ENCODE data around the gene PCDH12. TPM values are rescaled to one million over a fixed set of nuclear protein-coding genes. Genes with fewer than 3 reads are reported as not detected.
A peak's percentile ranks its signal among the peaks of the same experiment; 100 is the strongest.

PCDH12 gene
- total RNA-seq, 1 donor from 2014 or later: under 0.01 TPM

DNA sequence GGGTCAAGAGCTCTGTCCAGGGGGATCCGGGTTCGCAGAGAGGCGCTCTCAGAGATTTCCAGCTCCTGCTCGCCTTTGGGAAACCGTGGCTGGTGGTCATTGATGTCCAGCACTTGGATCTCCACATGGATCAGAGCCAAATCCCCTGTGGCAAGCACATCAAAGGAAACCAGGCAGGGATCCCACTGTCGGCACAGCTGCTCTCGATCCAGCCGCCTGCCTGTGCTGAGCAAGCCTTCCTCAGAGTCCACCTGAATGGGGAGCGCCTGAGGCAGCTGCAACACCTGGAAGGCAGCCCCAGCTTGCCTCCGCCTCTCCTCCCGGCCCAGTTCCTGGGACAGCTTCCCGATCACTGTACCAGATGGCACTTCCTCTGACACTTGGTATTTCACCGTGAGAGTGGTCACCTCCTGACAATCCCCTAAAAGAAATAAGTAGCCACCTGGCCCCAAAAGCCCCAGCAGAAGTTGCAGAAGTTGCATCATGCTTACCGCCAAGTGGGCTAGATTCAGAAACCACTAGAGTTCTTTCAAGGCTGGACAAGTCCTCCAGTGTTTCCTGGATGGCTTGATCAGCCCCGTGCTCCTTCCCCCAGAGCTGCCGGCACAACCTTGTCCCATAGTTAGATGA is 520 bp downstream of the PCDH12 start:
- DNase-seq (ENCODE audit: low read depth): no peak
- Histone ChIP-seq H3K36me3 (ENCODE audit: control insufficient read depth, insufficient read depth, low read length) (no peaks in the 10 kb centered on the region), H3K27me3 (ENCODE audit: control insufficient read depth, insufficient read depth, low read length) (no peaks in the 10 kb centered on the region), H3K4me3 (ENCODE audit: low read depth, low read length) (no peak overlapping the region)
- TF ChIP-seq CTCF (IDR thresholded peaks at IDR 0.05; ENCODE audit: insufficient read depth, low read length, severe bottlenecking): no peak
- no peak for FAIRE-seq

GRCh38 chr5:141954194-141954593 is 3.8 kb downstream of the PCDH12 start:
- Histone ChIP-seq H3K27me3 (ENCODE audit: control insufficient read depth, insufficient read depth, low read length) (no peaks in the 10 kb centered on the region), H3K4me3 (ENCODE audit: low read depth, low read length) (no peak overlapping the region), H3K36me3 (ENCODE audit: control insufficient read depth, insufficient read depth, low read length) (no peaks in the 10 kb centered on the region)
- FAIRE-seq (no peak), DNase-seq (ENCODE audit: low read depth) (no peak)
- no peak for TF ChIP-seq CTCF (IDR thresholded peaks at IDR 0.05; ENCODE audit: insufficient read depth, low read length, severe bottlenecking)

DNA sequence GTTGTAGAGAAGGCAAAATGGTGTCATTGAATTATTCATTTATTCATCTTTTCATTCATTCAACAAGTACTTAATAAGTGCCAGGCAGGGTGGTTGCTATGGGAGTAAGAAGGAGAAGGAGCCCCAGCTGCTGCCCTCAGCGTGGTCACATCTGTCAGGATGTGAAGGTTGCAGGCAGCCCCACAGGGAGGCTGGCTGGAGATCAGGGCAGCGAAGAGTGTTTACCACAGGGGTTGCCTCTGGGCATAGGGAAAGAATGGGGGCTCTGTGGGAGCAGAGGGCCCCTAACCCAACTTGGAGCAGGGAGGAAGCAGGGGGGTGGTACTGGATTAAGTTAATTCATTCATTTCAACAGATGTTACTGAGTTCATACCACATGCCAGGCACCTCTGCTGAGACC is 6.0 kb downstream of the PCDH12 start:
- no peak overlapping the region for H3K4me3 ChIP-seq (ENCODE audit: low read depth, low read length)
- no peaks in the 10 kb centered on the region for H3K27me3 ChIP-seq (ENCODE audit: control insufficient read depth, insufficient read depth, low read length)
- no peak for FAIRE-seq
- H3K36me3 ChIP-seq (ENCODE audit: control insufficient read depth, insufficient read depth, low read length): no peaks in the 10 kb centered on the region
- no peak for DNase-seq (ENCODE audit: low read depth)
- no peak for TF ChIP-seq CTCF (IDR thresholded peaks at IDR 0.05; ENCODE audit: insufficient read depth, low read length, severe bottlenecking)

DNA sequence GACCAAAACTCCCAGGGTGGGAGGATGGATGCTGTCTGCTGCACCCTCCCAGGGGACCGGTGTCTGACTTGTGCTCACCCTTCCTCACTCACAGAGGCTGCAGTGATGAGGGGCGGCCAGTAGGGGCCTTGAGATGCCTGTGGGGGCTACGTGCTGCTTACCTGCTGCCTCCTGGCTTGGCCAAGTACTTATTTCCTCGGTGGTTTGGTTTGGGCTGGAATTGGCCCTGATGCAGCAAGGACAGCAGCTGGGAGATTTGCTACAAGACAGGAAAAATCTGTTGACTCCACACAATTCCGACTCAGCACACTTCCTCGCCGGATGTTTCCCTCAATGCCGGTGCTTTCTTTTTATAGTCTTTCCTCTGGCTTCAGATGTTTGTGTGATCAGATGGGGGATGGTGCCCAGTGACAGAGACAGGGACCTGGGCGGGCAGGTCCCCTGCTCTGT is 6.6 kb downstream of the PCDH12 start:
- Histone ChIP-seq H3K36me3 (ENCODE audit: control insufficient read depth, insufficient read depth, low read length) (no peaks in the 10 kb centered on the region), H3K27me3 (ENCODE audit: control insufficient read depth, insufficient read depth, low read length) (no peaks in the 10 kb centered on the region), H3K4me3 (ENCODE audit: low read depth, low read length) (no peak overlapping the region)
- peak; percentile 33 for TF ChIP-seq CTCF (IDR thresholded peaks at IDR 0.05; ENCODE audit: insufficient read depth, low read length, severe bottlenecking)
- DNase-seq (ENCODE audit: low read depth) (no peak), FAIRE-seq (no peak)

DNA sequence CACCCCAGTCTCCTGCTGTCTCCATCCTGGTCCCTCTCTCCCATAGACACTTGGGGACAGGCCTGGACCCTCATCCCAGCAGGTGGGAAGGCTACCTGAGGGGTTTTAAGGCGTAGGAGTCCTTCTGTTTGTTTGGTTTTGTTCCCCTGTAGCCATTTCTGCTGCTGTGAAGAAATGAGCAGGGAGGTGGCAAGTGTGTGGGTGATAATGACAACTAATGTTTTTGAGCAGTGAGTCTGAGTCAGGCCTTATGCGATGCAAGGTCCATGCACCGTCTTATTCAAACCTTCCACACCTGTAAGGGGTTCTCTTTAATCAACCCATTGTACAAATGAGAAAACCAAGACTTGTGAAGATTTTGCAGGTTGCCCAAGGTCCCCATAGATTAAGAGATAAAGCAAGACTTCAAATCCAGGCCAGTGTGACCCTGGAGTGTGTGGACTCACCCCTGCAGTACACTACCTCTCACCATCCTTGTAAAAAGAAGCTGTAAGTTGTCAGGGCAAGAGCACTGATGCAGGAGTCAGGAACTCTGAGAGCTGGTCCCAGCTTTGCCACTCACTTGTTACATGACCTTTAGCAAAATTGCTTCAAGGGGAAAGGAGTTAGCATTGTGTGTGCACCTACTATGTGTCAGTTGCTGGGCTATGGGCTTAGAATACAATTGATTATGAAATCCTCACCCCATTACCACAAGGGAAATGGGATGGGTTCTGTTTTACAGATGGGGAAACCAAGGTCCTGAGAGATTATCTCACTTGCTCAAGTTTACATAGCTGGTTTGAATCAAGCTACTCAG is 7.6 kb downstream of the PCDH12 start:
- Histone ChIP-seq H3K4me3 (ENCODE audit: low read depth, low read length) (no peak overlapping the region), H3K27me3 (ENCODE audit: control insufficient read depth, insufficient read depth, low read length) (no peaks in the 10 kb centered on the region), H3K36me3 (ENCODE audit: control insufficient read depth, insufficient read depth, low read length) (no peaks in the 10 kb centered on the region)
- FAIRE-seq (no peak), DNase-seq (ENCODE audit: low read depth) (no peak)
- TF ChIP-seq CTCF (IDR thresholded peaks at IDR 0.05; ENCODE audit: insufficient read depth, low read length, severe bottlenecking): no peak

Data from bronchial epithelial cell (primary cell).